ENCODE data around the gene MAPK4. TPM values are rescaled to one million over a fixed set of nuclear protein-coding genes. Genes with fewer than 3 reads are reported as not detected.

Gene MAPK4
- total RNA-seq, 5 donors from 2014 or later (not counting 1 experiment from before 2014, with no cell fraction given), result 0.06 TPM; not detected in 4

DNA sequence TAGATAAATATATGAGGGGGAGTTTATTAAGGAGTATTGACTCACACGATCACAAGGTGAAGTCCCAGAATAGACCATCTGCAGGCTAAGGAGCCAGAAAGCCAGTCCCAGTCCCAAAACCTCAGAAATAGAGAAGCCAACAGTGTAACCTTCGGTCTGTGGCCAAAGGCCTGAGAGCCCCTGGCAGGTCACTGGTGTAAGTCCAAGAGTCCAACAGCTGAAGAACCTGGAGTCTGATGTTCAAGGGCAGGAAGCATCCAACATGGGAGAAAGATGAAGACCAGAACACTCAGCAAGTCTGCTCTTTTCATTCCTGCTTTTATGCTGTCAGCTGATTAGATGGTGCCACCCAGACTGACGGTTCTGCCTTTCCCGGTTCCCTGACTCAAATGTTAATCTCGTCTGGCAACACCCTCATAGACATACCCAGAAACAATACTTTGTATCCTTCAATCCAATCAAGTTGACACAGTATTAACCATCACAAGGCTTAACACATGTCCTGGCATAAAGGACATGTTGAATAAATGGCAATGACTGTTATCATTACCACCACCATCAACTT is 56.7 kb downstream of the MAPK4 start:
- H3K27me3 ChIP-seq (replicated peaks in 1 of 2; ENCODE audit: control insufficient read depth in 2 of 2, extremely low read depth in 1 of 2, insufficient read depth in 2 of 2, low read length in 1 of 2), result no peaks in the 10 kb centered on the region
- DNase-seq (no peak), ATAC-seq (replicated peaks in 1 of 4) (no peak)
- Mint-ChIP-seq H3K4me1 (no peaks in the 10 kb centered on the region), H3K36me3 (no peaks in the 10 kb centered on the region), H3K27ac (no peak overlapping the region), H3K4me3 (no peak overlapping the region), H3K9me3 (peaks cover 0 to 5% (median 0%) of the 10 kb centered on the region in 3 donors), H3K27me3 (peaks cover 5 to 13% of the 10 kb centered on the region in 2 donors)
- no peaks in the 10 kb centered on the region for H3K9me3 ChIP-seq
- POLR2A ChIA-PET, result no interaction called here
- no peaks in the 10 kb centered on the region for H3K4me1 ChIP-seq (ENCODE audit: control insufficient read depth in 1 of 2, extremely low read depth in 1 of 2, insufficient read depth in 2 of 2, low read length in 2 of 2)
- CTCF ChIA-PET, result no interaction called here
- no peak overlapping the region for H3K4me3 ChIP-seq (ENCODE audit: control insufficient read depth in 1 of 2, extremely low read depth in 1 of 2, low read length in 1 of 2)
- WGBS (ENCODE audit: insufficient coverage), result 70% methylated on average over 4 of the region's 5 CpGs
- no peak overlapping the region for H3K27ac ChIP-seq (ENCODE audit: low read length)
- H3K36me3 ChIP-seq (ENCODE audit: control insufficient read depth in 2 of 2, extremely low read depth in 1 of 2, insufficient read depth in 1 of 2, low read length in 1 of 2), result no peaks in the 10 kb centered on the region

DNA sequence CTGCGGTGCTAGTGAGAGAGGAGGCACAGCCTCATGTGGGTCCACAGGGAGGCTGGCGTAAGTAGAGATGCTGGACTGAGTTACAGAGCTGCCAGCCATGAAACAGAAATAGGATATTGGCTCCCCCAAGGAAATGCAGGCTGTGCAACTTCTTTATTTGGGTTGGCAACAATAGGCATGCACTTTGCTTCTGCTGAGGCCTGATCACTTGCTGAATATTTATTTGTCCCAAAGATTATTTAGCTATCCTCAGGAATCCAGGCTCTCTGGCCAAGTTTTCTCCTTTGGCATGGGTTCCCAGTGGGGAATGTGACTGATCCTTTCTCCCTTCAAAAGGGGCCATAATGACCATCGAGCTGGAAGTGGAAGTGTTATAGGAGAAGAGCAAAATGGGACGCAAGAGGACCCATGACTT is 60.0 kb downstream of the MAPK4 start:
- Mint-ChIP-seq H3K9me3 (no peaks in the 10 kb centered on the region), H3K27me3 (peaks cover 6 to 10% of the 10 kb centered on the region in 2 donors), H3K4me1 (no peaks in the 10 kb centered on the region), H3K4me3 (no peak overlapping the region), H3K36me3 (no peaks in the 10 kb centered on the region), H3K27ac (no peak overlapping the region)
- Histone ChIP-seq H3K36me3 (ENCODE audit: control insufficient read depth in 2 of 2, extremely low read depth in 1 of 2, insufficient read depth in 1 of 2, low read length in 1 of 2) (no peaks in the 10 kb centered on the region), H3K9me3 (no peaks in the 10 kb centered on the region), H3K4me3 (ENCODE audit: control insufficient read depth in 1 of 2, extremely low read depth in 1 of 2, low read length in 1 of 2) (no peak overlapping the region), H3K27me3 (replicated peaks in 1 of 2; ENCODE audit: control insufficient read depth in 2 of 2, extremely low read depth in 1 of 2, insufficient read depth in 2 of 2, low read length in 1 of 2) (no peaks in the 10 kb centered on the region), H3K27ac (ENCODE audit: low read length) (no peak overlapping the region), H3K4me1 (ENCODE audit: control insufficient read depth in 1 of 2, extremely low read depth in 1 of 2, insufficient read depth in 2 of 2, low read length in 2 of 2) (no peaks in the 10 kb centered on the region)
- CTCF ChIA-PET, result no interaction called here
- DNase-seq, result no peak
- POLR2A ChIA-PET, result no interaction called here
- 94% methylated on average over 2 of the region's 4 CpGs for WGBS (ENCODE audit: insufficient coverage)
- no peak for ATAC-seq (replicated peaks in 1 of 4)

DNA sequence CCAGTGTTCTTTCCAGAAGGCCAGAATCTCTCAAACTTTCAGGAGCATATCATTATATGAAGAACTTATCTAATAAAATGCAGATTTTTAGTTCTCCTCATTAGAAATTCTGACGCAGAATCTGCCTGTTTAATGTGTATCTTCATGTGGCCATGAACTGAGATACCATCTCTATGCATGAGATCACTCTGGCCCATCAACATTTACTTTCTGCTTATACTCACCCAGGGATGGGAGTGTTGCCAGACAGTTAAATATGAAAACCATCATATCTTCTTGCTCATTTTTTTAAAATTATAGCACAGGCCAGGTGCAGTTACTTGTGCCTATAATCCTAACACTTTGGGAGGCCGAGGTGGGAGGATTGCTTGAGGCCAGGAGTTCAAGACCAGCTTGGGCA is 60.4 kb downstream of the MAPK4 start:
- ChIA-PET CTCF (no interaction called here), POLR2A (no interaction called here)
- Mint-ChIP-seq H3K27ac (no peak overlapping the region), H3K27me3 (peaks cover 6 to 7% of the 10 kb centered on the region in 2 donors), H3K9me3 (no peaks in the 10 kb centered on the region), H3K36me3 (no peaks in the 10 kb centered on the region), H3K4me1 (no peaks in the 10 kb centered on the region), H3K4me3 (no peak overlapping the region)
- DNase-seq (no peak), ATAC-seq (replicated peaks in 1 of 4) (no peak)
- Histone ChIP-seq H3K27ac (ENCODE audit: low read length) (no peak overlapping the region), H3K36me3 (ENCODE audit: control insufficient read depth in 2 of 2, extremely low read depth in 1 of 2, insufficient read depth in 1 of 2, low read length in 1 of 2) (no peaks in the 10 kb centered on the region), H3K4me1 (ENCODE audit: control insufficient read depth in 1 of 2, extremely low read depth in 1 of 2, insufficient read depth in 2 of 2, low read length in 2 of 2) (no peaks in the 10 kb centered on the region), H3K4me3 (ENCODE audit: control insufficient read depth in 1 of 2, extremely low read depth in 1 of 2, low read length in 1 of 2) (no peak overlapping the region), H3K9me3 (no peaks in the 10 kb centered on the region), H3K27me3 (replicated peaks in 1 of 2; ENCODE audit: control insufficient read depth in 2 of 2, extremely low read depth in 1 of 2, insufficient read depth in 2 of 2, low read length in 1 of 2) (no peaks in the 10 kb centered on the region)
- WGBS (ENCODE audit: insufficient coverage), result 83% methylated on average over 1 of the region's 2 CpGs

DNA sequence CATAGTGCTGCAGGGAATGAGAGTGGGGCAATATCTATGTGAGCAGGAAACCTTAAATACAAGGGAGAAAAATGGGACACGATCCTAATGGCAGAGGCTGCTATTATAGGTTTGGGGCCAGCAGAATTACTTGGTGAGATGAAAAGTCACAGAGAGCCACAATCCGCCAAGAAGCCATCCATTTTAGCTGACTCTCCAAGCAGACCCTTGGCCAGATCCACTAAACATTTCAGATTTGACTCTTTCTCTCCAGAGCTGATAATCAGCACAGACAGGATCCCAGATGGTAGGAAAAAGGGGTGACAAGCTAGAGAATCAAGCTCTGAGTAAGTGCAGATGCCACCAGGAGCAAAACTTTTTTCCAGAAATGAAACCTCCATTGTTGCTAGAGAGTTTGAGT is 61.5 kb downstream of the MAPK4 start:
- ChIA-PET POLR2A (no interaction called here), CTCF (no interaction called here)
- H3K27me3 ChIP-seq (replicated peaks in 1 of 2; ENCODE audit: control insufficient read depth in 2 of 2, extremely low read depth in 1 of 2, insufficient read depth in 2 of 2, low read length in 1 of 2), result no peaks in the 10 kb centered on the region
- Mint-ChIP-seq H3K36me3 (no peaks in the 10 kb centered on the region), H3K9me3 (no peaks in the 10 kb centered on the region), H3K4me1 (no peaks in the 10 kb centered on the region), H3K27ac (no peak overlapping the region), H3K27me3 (peaks cover 6 to 7% of the 10 kb centered on the region in 2 donors), H3K4me3 (no peak overlapping the region)
- no peak overlapping the region for H3K27ac ChIP-seq (ENCODE audit: low read length)
- H3K9me3 ChIP-seq, result no peaks in the 10 kb centered on the region
- WGBS (ENCODE audit: insufficient coverage), result 67% methylated on average over 1 of the region's 2 CpGs
- H3K4me3 ChIP-seq (ENCODE audit: control insufficient read depth in 1 of 2, extremely low read depth in 1 of 2, low read length in 1 of 2), result no peak overlapping the region
- DNase-seq (no peak), ATAC-seq (replicated peaks in 1 of 4) (no peak)
- no peaks in the 10 kb centered on the region for H3K36me3 ChIP-seq (ENCODE audit: control insufficient read depth in 2 of 2, extremely low read depth in 1 of 2, insufficient read depth in 1 of 2, low read length in 1 of 2)
- no peaks in the 10 kb centered on the region for H3K4me1 ChIP-seq (ENCODE audit: control insufficient read depth in 1 of 2, extremely low read depth in 1 of 2, insufficient read depth in 2 of 2, low read length in 2 of 2)

DNA sequence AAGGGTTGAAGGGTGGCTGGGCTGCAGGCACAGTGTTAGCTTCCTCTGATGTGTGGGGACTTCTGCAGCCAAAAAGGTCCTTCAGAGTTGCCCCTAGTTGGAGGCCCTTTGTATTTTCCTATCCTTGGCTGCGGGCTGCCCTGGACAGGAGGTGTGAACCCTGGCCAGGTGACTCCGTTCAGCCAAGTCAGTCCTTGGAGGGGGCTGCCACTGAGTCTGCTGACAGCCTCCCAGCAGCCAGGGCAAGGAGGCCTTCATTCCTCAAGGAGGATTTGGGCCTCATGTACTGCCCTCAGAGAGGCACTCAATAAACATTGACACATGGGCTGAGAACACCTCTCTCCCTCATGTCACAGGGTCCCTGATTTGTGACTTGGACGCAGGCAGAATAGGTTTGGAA is 62.4 kb downstream of the MAPK4 start:
- CTCF ChIA-PET, result no interaction called here
- peaks cover 0 to 4% of the 10 kb centered on the region in 2 donors for H3K27me3 Mint-ChIP-seq
- Histone ChIP-seq H3K4me3 (ENCODE audit: control insufficient read depth in 1 of 2, extremely low read depth in 1 of 2, low read length in 1 of 2) (no peak overlapping the region), H3K9me3 (no peaks in the 10 kb centered on the region), H3K4me1 (ENCODE audit: control insufficient read depth in 1 of 2, extremely low read depth in 1 of 2, insufficient read depth in 2 of 2, low read length in 2 of 2) (no peaks in the 10 kb centered on the region), H3K27ac (ENCODE audit: low read length) (no peak overlapping the region), H3K27me3 (replicated peaks in 1 of 2; ENCODE audit: control insufficient read depth in 2 of 2, extremely low read depth in 1 of 2, insufficient read depth in 2 of 2, low read length in 1 of 2) (no peaks in the 10 kb centered on the region), H3K36me3 (ENCODE audit: control insufficient read depth in 2 of 2, extremely low read depth in 1 of 2, insufficient read depth in 1 of 2, low read length in 1 of 2) (no peaks in the 10 kb centered on the region)
- H3K9me3 Mint-ChIP-seq, result no peaks in the 10 kb centered on the region
- H3K4me3 Mint-ChIP-seq, result no peak overlapping the region
- no peaks in the 10 kb centered on the region for H3K4me1 Mint-ChIP-seq
- H3K27ac Mint-ChIP-seq, result no peak overlapping the region
- H3K36me3 Mint-ChIP-seq, result no peaks in the 10 kb centered on the region
- WGBS (ENCODE audit: insufficient coverage), result 94% methylated on average over 2 of the region's 3 CpGs
- POLR2A ChIA-PET, result no interaction called here
- no peak for DNase-seq
- no peak for ATAC-seq (replicated peaks in 1 of 4)

DNA sequence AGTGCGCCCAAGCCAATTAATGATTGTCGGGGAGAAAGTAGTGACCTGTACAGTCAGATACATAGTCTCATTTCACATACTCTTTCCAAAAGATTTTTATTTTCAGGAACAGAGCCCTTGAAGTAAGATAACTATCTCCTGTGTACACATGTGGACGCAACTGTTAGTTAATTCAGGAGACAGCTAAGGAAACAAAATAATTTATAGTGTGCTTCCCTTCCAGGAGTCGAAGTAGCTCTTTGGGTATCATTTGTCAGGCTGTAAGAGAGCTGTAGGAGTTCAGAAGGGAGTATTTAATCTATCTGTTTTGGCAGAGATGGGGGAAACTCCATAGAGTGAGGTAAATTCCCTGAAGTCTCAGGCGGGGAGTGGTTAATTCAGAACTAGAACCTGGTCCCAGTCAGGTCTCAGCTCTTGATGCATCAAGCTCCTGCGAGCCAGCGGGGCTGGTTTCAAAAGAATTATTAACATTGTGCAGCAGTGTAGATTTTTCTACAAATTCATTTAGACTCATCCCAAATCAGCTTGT is 63.0 kb downstream of the MAPK4 start:
- Mint-ChIP-seq H3K9me3 (no peaks in the 10 kb centered on the region), H3K36me3 (no peaks in the 10 kb centered on the region), H3K27me3 (peaks cover 0 to 4% of the 10 kb centered on the region in 2 donors), H3K27ac (no peak overlapping the region), H3K4me1 (no peaks in the 10 kb centered on the region), H3K4me3 (no peak overlapping the region)
- ChIA-PET POLR2A (no interaction called here), CTCF (no interaction called here)
- Histone ChIP-seq H3K4me3 (ENCODE audit: control insufficient read depth in 1 of 2, extremely low read depth in 1 of 2, low read length in 1 of 2) (no peak overlapping the region), H3K4me1 (ENCODE audit: control insufficient read depth in 1 of 2, extremely low read depth in 1 of 2, insufficient read depth in 2 of 2, low read length in 2 of 2) (no peaks in the 10 kb centered on the region), H3K36me3 (ENCODE audit: control insufficient read depth in 2 of 2, extremely low read depth in 1 of 2, insufficient read depth in 1 of 2, low read length in 1 of 2) (no peaks in the 10 kb centered on the region), H3K27ac (ENCODE audit: low read length) (no peak overlapping the region), H3K27me3 (replicated peaks in 1 of 2; ENCODE audit: control insufficient read depth in 2 of 2, extremely low read depth in 1 of 2, insufficient read depth in 2 of 2, low read length in 1 of 2) (no peaks in the 10 kb centered on the region), H3K9me3 (no peaks in the 10 kb centered on the region)
- no peak for ATAC-seq (replicated peaks in 1 of 4)
- DNase-seq, result no peak
- WGBS (ENCODE audit: insufficient coverage), result 0% methylated on average over 1 of the region's 7 CpGs
